ENCODE measurements around the gene FOXF1. TPM values are rescaled to one million over a fixed set of nuclear protein-coding genes. Genes with fewer than 3 reads are reported as not detected.

Gene FOXF1
- total RNA-seq, 2 experiments from 2014 or later = not detected

DNA sequence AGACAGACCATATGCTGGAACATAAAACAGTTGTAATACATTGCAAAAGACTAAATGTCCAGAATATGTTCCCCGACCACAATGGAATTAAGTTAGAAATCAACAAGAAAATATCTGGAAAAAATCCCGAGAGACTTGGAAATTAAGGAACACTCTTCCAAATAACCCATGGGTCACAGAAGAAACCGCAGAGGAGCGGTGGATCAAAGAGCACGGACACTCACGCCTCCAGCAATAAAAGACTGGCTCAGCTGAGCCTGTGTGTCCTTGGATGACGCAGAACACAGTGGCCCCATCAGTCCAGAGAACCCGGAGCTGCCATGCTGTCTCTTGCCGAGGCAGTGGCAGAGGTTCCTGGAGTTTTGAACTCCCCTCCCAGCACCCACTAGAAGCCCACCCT, 30.9 kb upstream of the FOXF1 start:
- H3K9me3 Mint-ChIP-seq = peaks cover 3% of the 10 kb centered on the region
- H3K4me3 Mint-ChIP-seq = no peak overlapping the region
- CTCF ChIA-PET = no interaction called here
- no peak overlapping the region for H3K27ac Mint-ChIP-seq
- H3K27me3 Mint-ChIP-seq = peaks cover 17% of the 10 kb centered on the region
- H3K4me1 Mint-ChIP-seq = no peaks in the 10 kb centered on the region
- no peaks in the 10 kb centered on the region for H3K36me3 Mint-ChIP-seq (ENCODE audit: low read depth)
- DNase-seq = no peak
- POLR2A ChIA-PET = no interaction called here

DNA sequence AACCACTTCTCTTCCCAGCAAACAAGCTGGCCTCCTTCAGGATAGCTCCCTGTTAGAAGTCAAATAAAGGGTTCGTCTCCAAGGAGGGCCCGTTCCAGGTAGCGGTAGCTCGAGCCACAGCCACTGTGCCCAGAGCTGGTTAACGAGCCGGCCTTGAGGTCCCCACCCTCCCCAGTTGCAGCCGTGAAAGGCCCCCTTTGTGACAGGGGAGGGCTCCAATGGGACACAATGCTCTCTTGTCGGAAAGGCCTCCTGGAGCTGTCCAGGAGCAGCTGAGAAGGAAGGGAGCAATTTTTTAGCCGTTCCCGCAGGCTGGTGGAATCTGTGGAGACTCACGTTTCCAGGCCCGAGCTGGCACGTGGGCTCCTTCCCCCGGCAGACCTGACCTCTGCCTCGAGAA, 29.9 kb upstream of the FOXF1 start:
- Mint-ChIP-seq H3K27me3 (peaks cover 14% of the 10 kb centered on the region), H3K4me3 (no peak overlapping the region), H3K27ac (no peak overlapping the region), H3K4me1 (no peaks in the 10 kb centered on the region), H3K9me3 (peaks cover 3% of the 10 kb centered on the region), H3K36me3 (ENCODE audit: low read depth) (no peaks in the 10 kb centered on the region)
- ChIA-PET CTCF (no interaction called here), POLR2A (no interaction called here)
- DNase-seq = no peak

DNA sequence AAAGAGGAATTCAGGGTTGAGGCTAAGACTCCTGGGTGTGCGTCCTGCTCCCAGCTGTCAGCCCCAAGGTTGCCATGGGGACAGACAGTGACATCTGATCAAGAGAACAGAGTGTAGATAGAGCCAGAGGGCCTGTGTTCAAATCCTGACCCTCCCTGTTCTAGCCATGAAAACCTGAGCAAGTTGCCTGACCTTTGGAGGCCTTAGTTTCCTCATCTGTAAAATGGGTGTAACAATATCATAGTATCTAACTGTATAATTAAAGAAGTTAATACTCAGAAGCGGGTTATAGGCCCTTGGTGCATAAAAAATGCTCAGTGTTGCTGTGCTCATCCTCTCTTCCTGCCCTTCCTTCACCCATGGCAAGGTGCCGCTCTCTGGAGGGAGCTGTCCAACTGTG, 28.7 kb upstream of the FOXF1 start:
- no peak for DNase-seq
- Mint-ChIP-seq H3K36me3 (ENCODE audit: low read depth) (no peaks in the 10 kb centered on the region), H3K4me3 (no peak overlapping the region), H3K27me3 (peaks cover 11% of the 10 kb centered on the region), H3K4me1 (no peaks in the 10 kb centered on the region), H3K9me3 (peaks cover 3% of the 10 kb centered on the region), H3K27ac (no peak overlapping the region)
- POLR2A ChIA-PET = no interaction called here
- CTCF ChIA-PET = no interaction called here

DNA sequence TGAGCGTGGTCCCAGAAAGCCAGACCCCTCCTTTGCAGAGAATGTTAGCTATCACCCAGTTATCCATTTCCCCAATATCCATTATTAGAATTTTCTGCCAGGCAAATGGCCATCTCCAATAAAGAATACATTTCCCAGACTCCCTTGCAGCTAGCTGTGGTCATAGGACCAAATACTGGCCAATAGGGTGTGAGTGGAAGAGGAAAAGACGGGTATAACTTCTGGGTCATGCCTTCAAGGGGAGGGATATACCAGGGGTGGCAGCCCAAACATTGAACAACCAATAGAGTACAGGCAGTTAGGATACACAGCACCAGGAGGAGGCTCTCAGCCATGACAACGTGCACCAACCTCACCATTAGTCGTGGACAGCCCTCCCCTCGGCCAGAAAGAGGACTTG, 26.1 kb upstream of the FOXF1 start:
- no peak for DNase-seq
- Mint-ChIP-seq H3K9me3 (peaks cover 3% of the 10 kb centered on the region), H3K4me3 (no peak overlapping the region), H3K4me1 (no peaks in the 10 kb centered on the region), H3K27ac (no peak overlapping the region), H3K36me3 (ENCODE audit: low read depth) (no peaks in the 10 kb centered on the region), H3K27me3 (peaks cover 2% of the 10 kb centered on the region)
- ChIA-PET CTCF (no interaction called here), POLR2A (no interaction called here)

GRCh38 chr16:86485746-86486145, 24.6 kb upstream of the FOXF1 start:
- Mint-ChIP-seq H3K36me3 (ENCODE audit: low read depth) (no peaks in the 10 kb centered on the region), H3K27ac (no peak overlapping the region), H3K4me3 (no peak overlapping the region), H3K27me3 (peaks cover 2% of the 10 kb centered on the region), H3K4me1 (no peaks in the 10 kb centered on the region), H3K9me3 (peaks cover 3% of the 10 kb centered on the region)
- CTCF ChIA-PET = no interaction called here
- POLR2A ChIA-PET = no interaction called here
- no peak for DNase-seq

GRCh38 chr16:86490859-86491639, 19.3 kb upstream of the FOXF1 start:
- no peaks in the 10 kb centered on the region for H3K9me3 Mint-ChIP-seq
- POLR2A ChIA-PET = no interaction called here
- H3K27ac Mint-ChIP-seq = no peak overlapping the region
- H3K4me1 Mint-ChIP-seq = no peaks in the 10 kb centered on the region
- H3K27me3 Mint-ChIP-seq = peaks cover 45% of the 10 kb centered on the region
- DNase-seq = no peak
- CTCF ChIA-PET = no interaction called here
- H3K36me3 Mint-ChIP-seq (ENCODE audit: low read depth) = no peaks in the 10 kb centered on the region
- no peak overlapping the region for H3K4me3 Mint-ChIP-seq

- DNase-seq = no peak
- no peaks in the 10 kb centered on the region for H3K36me3 Mint-ChIP-seq (ENCODE audit: low read depth)
- no peak overlapping the region for H3K4me3 Mint-ChIP-seq
- CTCF ChIA-PET = no interaction called here
- no peak overlapping the region for H3K27ac Mint-ChIP-seq
- no peaks in the 10 kb centered on the region for H3K4me1 Mint-ChIP-seq
- H3K9me3 Mint-ChIP-seq = no peaks in the 10 kb centered on the region
- peaks cover 50% of the 10 kb centered on the region for H3K27me3 Mint-ChIP-seq
- POLR2A ChIA-PET = no interaction called here
Measured at GRCh38 chr16:86491640-86492023, 18.7 kb upstream of the FOXF1 start.

- no peak for DNase-seq
- CTCF ChIA-PET = no interaction called here
- Mint-ChIP-seq H3K4me1 (no peaks in the 10 kb centered on the region), H3K27ac (no peak overlapping the region), H3K9me3 (no peaks in the 10 kb centered on the region), H3K27me3 (peaks cover 55% of the 10 kb centered on the region), H3K36me3 (ENCODE audit: low read depth) (no peaks in the 10 kb centered on the region), H3K4me3 (no peak overlapping the region)
- POLR2A ChIA-PET = no interaction called here
Measured at GRCh38 chr16:86492267-86492960, 17.9 kb upstream of the FOXF1 start.

DNA sequence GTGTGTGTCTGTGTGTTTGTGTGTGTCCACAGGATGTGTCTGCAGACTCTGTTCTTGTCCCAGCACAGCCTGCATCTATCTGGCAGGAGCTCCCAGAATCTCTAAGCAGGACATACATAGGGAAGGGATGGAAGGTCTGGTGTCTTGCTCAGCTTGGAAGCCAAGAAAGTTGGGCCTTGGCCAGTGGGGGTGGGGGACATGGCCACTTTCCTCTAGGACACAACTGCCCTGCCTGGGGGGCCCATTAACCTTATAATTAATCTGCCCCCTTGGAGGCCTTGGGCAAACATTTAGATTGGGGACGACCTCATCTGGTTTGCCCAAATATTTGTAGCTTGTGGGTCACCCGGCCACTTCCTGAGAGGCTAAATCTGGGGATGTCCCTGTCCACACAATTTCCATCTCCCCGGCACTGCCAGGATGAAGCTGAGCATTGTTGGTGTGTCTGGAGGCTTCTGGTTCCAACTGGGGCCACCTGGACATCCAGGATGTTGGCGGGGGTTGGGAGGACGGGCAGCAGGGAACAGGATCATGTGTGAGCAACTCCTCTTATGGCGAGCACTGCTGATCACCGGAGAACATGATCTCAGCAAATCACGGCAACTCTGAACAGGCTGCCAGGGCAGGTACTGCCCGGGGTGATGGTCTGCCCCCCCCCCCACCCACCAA, 17.2 kb upstream of the FOXF1 start:
- Mint-ChIP-seq H3K27me3 (peaks cover 59% of the 10 kb centered on the region), H3K4me3 (no peak overlapping the region), H3K4me1 (no peaks in the 10 kb centered on the region), H3K27ac (no peak overlapping the region), H3K9me3 (no peaks in the 10 kb centered on the region), H3K36me3 (ENCODE audit: low read depth) (no peaks in the 10 kb centered on the region)
- ChIA-PET POLR2A (no interaction called here), CTCF (interaction anchor here (0.9 to 1.7 kb wide), 2 partner anchors 72 to 559 kb away, joined by 3 to 4 read pairs; no protein-coding TSS in a partner anchor)
- no peak for DNase-seq

GRCh38 chr16:86494039-86494564, 16.2 kb upstream of the FOXF1 start:
- no peak for DNase-seq
- Mint-ChIP-seq H3K27me3 (peaks cover 64% of the 10 kb centered on the region), H3K4me1 (no peaks in the 10 kb centered on the region), H3K4me3 (no peak overlapping the region), H3K36me3 (ENCODE audit: low read depth) (no peaks in the 10 kb centered on the region), H3K9me3 (no peaks in the 10 kb centered on the region), H3K27ac (no peak overlapping the region)
- POLR2A ChIA-PET = no interaction called here
- CTCF ChIA-PET = interaction anchor here (0.6 to 1.7 kb wide), 3 partner anchors 71 to 613 kb away, joined by 3 to 4 read pairs (median 3); no protein-coding TSS in a partner anchor

DNA sequence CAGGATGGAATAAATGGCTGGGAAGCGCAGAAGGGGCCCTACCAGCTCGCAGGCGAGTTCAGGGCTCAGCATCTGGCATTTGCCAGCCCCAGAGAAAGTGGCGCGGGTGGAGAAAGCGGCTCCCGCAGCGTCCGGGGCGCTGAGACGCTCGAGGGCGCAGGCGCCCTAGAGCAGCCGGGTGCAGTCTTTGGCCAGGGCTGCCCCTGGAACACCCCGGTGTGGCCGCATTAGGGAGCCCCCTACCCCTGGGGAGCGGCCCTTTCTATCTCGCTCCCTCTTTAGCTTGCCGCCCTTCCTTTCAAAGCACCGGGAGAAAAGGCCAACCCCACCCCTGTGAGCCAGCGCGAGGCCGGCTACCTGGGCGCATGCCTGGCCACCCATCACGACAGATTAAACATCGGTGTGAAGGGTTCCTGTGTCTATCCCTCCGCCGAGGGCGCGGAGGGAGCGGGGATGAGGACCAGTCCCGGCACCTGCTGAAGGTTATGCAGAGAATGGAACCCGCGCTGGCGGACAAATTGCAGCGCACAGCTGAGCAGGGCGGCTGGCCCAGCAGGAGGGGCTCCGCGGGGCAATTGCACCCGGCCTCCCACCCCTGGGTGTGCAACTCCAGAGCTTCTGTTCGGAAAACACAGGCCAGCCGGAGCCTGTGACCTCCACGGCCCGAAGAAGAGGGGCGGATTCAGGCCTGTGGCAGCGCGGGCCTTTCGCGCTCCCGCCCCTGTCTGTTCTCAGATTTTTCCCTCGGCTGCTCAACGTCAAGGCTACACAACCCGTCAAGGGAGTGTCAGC, 15.6 kb upstream of the FOXF1 start:
- no peaks in the 10 kb centered on the region for H3K36me3 Mint-ChIP-seq (ENCODE audit: low read depth)
- H3K4me1 Mint-ChIP-seq = no peaks in the 10 kb centered on the region
- no peaks in the 10 kb centered on the region for H3K9me3 Mint-ChIP-seq
- peaks cover 70% of the 10 kb centered on the region for H3K27me3 Mint-ChIP-seq
- CTCF ChIA-PET = interaction anchor here (0.6 to 1.7 kb wide), 2 partner anchors 70 to 612 kb away, joined by 3 to 4 read pairs; no protein-coding TSS in a partner anchor
- H3K27ac Mint-ChIP-seq = no peak overlapping the region
- POLR2A ChIA-PET = no interaction called here
- no peak overlapping the region for H3K4me3 Mint-ChIP-seq
- no peak for DNase-seq

GRCh38 chr16:86495357-86495701, 15.0 kb upstream of the FOXF1 start:
- no peaks in the 10 kb centered on the region for H3K9me3 Mint-ChIP-seq
- no peaks in the 10 kb centered on the region for H3K36me3 Mint-ChIP-seq (ENCODE audit: low read depth)
- peak overlapping the region; percentile 25 for H3K27ac Mint-ChIP-seq
- ChIA-PET POLR2A (no interaction called here), CTCF (no interaction called here)
- H3K4me3 Mint-ChIP-seq = no peak overlapping the region
- H3K27me3 Mint-ChIP-seq = peaks cover 75% of the 10 kb centered on the region
- H3K4me1 Mint-ChIP-seq = no peaks in the 10 kb centered on the region
- no peak for DNase-seq

Measured in activated CD4-positive, alpha-beta T cell treated with anti-CD3 and anti-CD28 coated beads, Interleukin-2, amount 10 ng/mL, durations not matched to agents 7 days and 5 days (primary cell).